Measurements from ENCODE around the gene MRPS35.
A peak's percentile ranks its signal among the peaks of the same experiment; 100 is the strongest.

The MRPS35 gene
- long read RNA-seq, donor 1, transcript MRPS35-201 (8 exons, 1,888 nt), result major isoform, 45 of 46 reads
- long read RNA-seq, donor 1, partial matches to known transcripts, result 0 of 46 reads
- long read RNA-seq, donor 1, other reads (novel, unspliced or antisense), result 0 of 46 reads
- long read RNA-seq, donor 2, transcript MRPS35-201 (8 exons, 1,888 nt), result major isoform, 33 of 55 reads
- long read RNA-seq, donor 2, partial matches to known transcripts, result 22 of 55 reads
- long read RNA-seq, donor 2, other reads (novel, unspliced or antisense), result 0 of 55 reads
- long read RNA-seq, donor 3, transcript MRPS35-201 (8 exons, 1,888 nt), result major isoform, 19 of 20 reads
- long read RNA-seq, donor 3, partial matches to known transcripts, result 0 of 20 reads
- long read RNA-seq, donor 3, other reads (novel, unspliced or antisense), result 0 of 20 reads
- long read RNA-seq, donor 4, transcript MRPS35-201 (8 exons, 1,888 nt), result major isoform, 33 of 40 reads
- long read RNA-seq, donor 4, partial matches to known transcripts, result 6 of 40 reads
- long read RNA-seq, donor 4, other reads (novel, unspliced or antisense), result 0 of 40 reads
- long read RNA-seq, donor 5, transcript MRPS35-201 (8 exons, 1,888 nt), result major isoform, 30 of 61 reads
- long read RNA-seq, donor 5, partial matches to known transcripts, result 30 of 61 reads
- long read RNA-seq, donor 5, other reads (novel, unspliced or antisense), result 0 of 61 reads
- long read RNA-seq, donor 6, transcript MRPS35-201 (8 exons, 1,888 nt), result major isoform, 43 of 49 reads
- long read RNA-seq, donor 6, partial matches to known transcripts, result 6 of 49 reads
- long read RNA-seq, donor 6, other reads (novel, unspliced or antisense), result 0 of 49 reads
- long read RNA-seq, donor 7, transcript MRPS35-201 (8 exons, 1,888 nt), result major isoform, 55 of 63 reads
- long read RNA-seq, donor 7, partial matches to known transcripts, result 5 of 63 reads
- long read RNA-seq, donor 7, other reads (novel, unspliced or antisense), result 0 of 63 reads
- long read RNA-seq, donor 8, transcript MRPS35-201 (8 exons, 1,888 nt), result major isoform, 34 of 36 reads
- long read RNA-seq, donor 8, partial matches to known transcripts, result 0 of 36 reads
- long read RNA-seq, donor 8, other reads (novel, unspliced or antisense), result 0 of 36 reads

GRCh38 chr12:27710592-27711316 lies at the start of gene MRPS35:
Gene MRPS35, plus strand, starts transcription at chr12:27710832. Its CDS starts 12 bp downstream, at chr12:27710844.
- peak; percentile 96 for DNase-seq

DNA sequence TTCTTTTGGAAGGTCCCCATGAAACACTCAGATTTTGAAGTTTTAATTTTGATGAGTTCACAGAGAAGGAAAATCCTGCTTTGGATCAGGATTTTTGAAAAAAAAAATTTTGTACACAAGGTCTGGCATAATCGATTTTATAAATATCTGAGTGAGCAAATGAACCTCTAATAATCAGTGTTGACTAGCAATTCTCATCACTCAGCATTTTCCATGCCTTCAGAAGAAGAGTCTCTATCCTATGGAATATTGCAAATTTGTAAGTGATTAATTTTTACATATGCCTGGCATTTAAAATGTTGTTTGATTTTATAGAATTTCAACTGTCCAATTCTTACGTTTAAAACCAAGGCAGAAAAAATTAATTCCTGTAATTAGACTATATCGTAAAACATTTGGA lies 44.9 kb upstream of the MRPS35 start:
- no peak for DNase-seq

DNA sequence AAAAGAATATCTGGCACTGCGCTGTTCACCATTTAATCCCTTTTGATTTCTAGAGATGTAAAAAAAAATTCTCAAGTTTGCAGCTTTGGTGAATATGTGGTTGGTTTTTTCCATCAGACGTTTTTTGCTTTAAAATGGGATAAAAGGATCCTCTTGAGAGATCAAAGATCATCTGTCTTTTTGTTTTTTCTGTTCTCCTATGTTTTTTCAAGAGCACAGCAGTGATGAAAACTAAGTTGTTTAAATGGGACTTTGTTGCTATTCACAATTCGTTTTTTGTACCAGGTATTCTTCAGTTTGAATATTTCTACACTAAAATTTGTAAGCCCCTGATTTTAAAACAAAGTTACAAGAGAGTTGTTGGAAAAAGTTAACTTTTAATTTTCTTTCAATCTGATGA lies 44.1 kb upstream of the MRPS35 start:
- DNase-seq, result no peak

- DNase-seq, result no peak
These were observed 43.1 kb upstream of the MRPS35 start for GRCh38 chr12:27667540-27667939.

DNA sequence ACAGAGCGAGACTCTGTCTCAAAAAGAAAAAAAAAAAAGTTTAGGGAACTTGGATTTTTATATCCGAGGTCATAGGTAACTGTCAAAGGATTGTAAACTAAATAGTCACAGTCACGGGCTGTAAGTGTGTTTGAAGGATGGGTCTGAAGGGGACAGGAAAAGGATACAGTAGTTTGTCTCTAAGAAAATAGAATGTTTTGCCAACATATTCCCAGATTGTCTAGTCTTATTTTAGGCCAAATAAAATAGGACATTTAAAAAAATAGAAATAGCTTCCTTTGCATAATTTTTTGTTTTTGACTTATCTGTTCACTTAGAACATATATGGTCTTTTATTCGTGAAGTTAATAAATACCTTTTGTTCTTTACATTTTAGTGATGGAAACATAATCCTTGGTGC lies 38.6 kb upstream of the MRPS35 start:
- no peak for DNase-seq

- DNase-seq, result no peak
These were observed 38.0 kb upstream of the MRPS35 start for GRCh38 chr12:27672643-27673042.

GRCh38 chr12:27673101-27673718 lies 37.4 kb upstream of the MRPS35 start:
- DNase-seq, result no peak

- DNase-seq, result no peak
These were observed 35.6 kb upstream of the MRPS35 start for GRCh38 chr12:27674989-27675388.

DNA sequence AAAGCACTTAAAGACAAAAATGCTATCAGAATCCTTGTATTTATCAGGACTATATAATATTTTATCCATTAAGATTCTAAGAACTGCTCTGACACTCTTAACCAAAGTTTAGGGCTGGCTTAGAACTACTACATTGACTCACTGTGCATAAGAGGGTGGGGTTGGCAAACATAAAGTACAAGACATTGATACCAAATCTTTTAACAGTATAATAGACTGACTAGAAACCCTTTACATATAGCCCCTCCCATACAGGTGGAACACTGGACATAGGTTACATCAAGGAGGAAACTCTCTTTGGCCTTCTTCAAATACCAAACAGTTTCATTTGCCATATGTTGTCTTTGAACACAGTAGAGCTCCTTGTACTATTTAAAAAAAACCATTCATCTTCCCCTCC lies 30.0 kb upstream of the MRPS35 start:
- no peak for DNase-seq

DNA sequence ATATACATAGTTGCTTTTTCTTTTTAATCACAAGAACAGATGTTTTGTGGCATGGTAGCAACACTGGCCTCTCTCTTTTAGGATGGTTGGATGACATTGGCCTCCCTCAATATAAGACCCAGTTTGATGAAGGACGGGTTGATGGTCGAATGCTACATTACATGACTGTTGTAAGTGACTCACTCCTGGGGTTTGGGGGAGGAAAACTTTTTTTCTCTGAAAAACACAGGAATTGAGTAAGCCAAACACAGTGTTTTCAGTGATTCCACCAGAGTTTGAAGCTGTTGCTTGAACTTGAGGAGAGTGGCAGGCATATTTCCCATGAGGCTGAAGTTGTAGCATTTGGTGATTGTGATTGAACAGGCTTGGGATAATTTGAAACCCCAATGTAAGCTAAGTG lies 28.1 kb upstream of the MRPS35 start:
- no peak for DNase-seq

GRCh38 chr12:27685274-27685673 lies 25.4 kb upstream of the MRPS35 start:
- DNase-seq, result no peak

DNA sequence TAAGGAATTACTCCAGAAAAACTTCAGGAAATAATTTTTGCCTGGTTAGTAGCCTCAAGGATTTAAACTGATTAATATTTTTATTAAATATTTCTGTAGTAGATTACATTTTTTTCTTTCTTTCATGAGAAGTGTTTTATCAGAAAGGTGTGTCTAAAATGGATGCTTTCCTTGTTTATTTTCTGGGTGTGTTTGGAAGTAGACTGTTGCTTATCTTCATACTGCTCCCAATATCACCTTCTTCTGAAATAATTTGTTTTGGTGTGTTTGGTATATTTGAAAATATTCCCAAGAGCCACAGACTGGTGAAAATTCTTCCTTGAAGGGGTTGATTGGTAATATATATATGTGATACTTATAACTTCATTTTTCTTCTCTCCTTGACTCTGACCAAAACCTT lies 24.5 kb upstream of the MRPS35 start:
- no peak for DNase-seq

DNA sequence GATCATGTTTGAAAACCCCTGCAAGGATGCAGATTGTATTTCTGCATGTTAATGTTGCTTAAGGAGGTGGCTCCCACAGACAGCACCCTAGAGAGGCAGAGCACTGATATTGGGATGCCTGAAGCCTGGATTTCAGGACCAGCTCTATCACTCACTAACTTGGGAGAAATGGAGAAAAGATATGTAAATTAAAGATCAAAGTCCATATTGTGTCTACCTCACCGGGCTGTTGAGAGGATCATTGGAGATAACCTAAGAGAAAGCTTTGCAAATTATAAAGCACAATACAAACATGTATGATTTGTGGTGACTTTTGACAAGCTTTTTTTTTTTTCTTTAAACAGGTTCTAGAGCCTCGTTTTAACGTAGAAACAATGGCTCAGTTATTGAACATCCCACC lies 22.0 kb upstream of the MRPS35 start:
- DNase-seq, result no peak

- DNase-seq, result no peak
These were observed 21.0 kb upstream of the MRPS35 start for GRCh38 chr12:27689558-27690180.

DNA sequence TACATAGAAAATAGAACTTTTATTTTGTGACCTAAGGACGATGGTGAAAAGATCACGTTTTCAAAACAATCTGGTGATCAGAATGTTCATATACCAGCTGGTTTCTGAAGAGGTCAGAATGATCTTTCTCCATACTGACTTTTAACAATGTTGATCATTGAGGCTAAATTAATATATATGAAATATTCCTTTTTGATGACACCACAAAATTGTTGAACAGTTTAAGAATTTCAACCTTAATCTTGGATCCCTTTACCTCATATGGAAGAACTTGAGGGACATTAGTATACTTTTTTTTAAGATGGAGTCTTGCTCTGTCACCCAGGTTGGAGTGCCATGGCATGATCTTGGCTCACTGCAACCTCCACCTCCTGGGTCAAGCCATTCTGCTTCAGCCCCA lies 17.2 kb upstream of the MRPS35 start:
- DNase-seq, result no peak

GRCh38 chr12:27695556-27696292 lies 14.9 kb upstream of the MRPS35 start:
- no peak for DNase-seq

DNA sequence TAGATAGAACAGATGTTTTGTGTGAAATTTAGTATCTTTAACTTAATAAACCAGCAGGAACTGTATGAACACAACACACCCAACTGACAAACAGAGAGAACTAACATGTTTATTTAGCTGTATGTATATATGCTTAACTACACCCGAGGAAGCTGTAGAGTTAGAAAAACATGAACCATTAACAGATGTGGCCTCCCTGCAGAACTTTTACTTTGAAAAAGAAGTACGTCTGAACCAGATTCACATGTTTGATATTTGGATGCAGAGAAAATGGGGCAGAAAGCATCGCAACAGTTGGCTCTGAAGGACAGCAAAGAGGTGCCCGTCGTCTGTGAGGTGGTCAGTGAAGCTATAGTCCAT lies 14.4 kb upstream of the MRPS35 start, which contains the start of gene REP15:
Gene REP15 (plus strand): TSS at position 155 of the 360 bp plus-strand sequence. CDS start 116 bp downstream, at position 271.
- no peak for DNase-seq

- no peak for DNase-seq
These were observed 13.6 kb upstream of the MRPS35 start for GRCh38 chr12:27696864-27697564.

DNA sequence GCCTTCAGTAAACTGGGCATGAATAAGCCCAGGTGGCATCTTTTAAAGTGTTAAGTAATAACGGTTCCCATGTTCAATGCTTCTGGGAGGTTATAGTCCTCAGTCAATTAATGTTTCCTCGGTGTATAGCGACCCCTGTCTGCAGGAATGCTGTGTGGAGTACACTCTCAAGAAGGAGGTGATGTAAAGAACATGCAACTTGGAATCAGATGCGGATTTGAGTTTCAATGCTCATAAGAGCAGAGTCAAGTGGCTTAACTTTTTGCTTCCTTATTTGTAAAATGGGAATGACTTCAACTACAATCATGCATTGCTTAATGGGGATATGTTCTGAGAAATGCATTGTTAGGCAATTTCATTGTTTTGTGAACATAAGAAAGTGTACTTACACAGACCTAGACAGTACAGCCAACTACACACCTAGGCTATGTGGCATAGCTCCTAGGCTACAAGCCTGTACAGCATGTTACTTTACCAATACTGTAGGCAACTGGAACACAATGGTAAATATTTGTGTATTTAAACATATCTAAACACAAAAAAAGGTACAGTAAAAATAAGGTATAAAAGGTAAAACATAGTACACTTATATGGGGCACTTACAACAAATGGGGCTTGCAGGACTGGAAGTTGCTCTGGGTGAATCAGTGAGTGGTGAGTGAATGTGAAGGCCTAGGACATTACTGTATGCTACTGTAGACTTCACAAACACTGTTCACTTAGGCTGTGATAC lies 6.7 kb upstream of the MRPS35 start:
- no peak for DNase-seq

Data from right kidney (tissue), 9 donors.